SK-N-SH treated with all-trans-retinoic acid at 6 μM for 48 hours (cell line): ENCODE data around the gene XPO4.

Source experiments
- ATAC-seq: fragments of 200-7000 bp; cut with Tn5 transposase; 3 replicates; pipeline ENCODE4 v1.9.1; 2020; ENCODE audit warnings: mild to moderate bottlenecking, moderate library complexity
- ARNTL ChIP-seq: fragments of 450-650 bp; formaldehyde crosslinking; IDR thresholded peaks from 2 replicates; pipeline ENCODE4 v1.5.0; 2020; ENCODE audit warnings: low read depth, mild to moderate bottlenecking, moderate library complexity, borderline replicate concordance
- BACH2 ChIP-seq: fragments of 250-450 bp; sonication (Bioruptor Pico); IDR thresholded peaks from 2 replicates; pipeline ENCODE4 v1.9.0; 2021; ENCODE audit warnings: mild to moderate bottlenecking, borderline replicate concordance
- ESRRG ChIP-seq: fragments of 250-450 bp; sonication (Bioruptor Pico); IDR thresholded peaks from 2 replicates; pipeline ENCODE4 v1.6.1; 2021; ENCODE audit warnings: mild to moderate bottlenecking
- GLIS3 ChIP-seq: fragments of 250-450 bp; sonication (Bioruptor Pico); IDR thresholded peaks from 2 replicates; pipeline ENCODE4 v1.5.0; 2020; ENCODE audit warnings: mild to moderate bottlenecking, moderate library complexity
- ISL1 ChIP-seq: fragments of 250-450 bp; sonication (Bioruptor Pico); IDR thresholded peaks from 2 replicates; pipeline ENCODE4 v2.1.2; 2022; ENCODE audit warnings: mild to moderate bottlenecking, moderate library complexity
- OSR1 ChIP-seq: fragments of 250-450 bp; sonication (Bioruptor Pico); IDR thresholded peaks from 2 replicates; pipeline ENCODE4 v1.8.0; 2022; ENCODE audit warnings: moderate library complexity, mild to moderate bottlenecking, inconsistent platforms
- PATZ1 ChIP-seq: fragments of 250-450 bp; sonication (Bioruptor Pico); IDR thresholded peaks from 2 replicates; pipeline ENCODE4 v1.8.0; 2020; ENCODE audit warnings: mild to moderate bottlenecking, moderate library complexity, borderline replicate concordance
- POU6F1 ChIP-seq: fragments of 250-450 bp; sonication (Bioruptor Pico); IDR thresholded peaks from 2 replicates; pipeline ENCODE4 v1.8.0; 2021; ENCODE audit warnings: low read depth, mild to moderate bottlenecking, moderate library complexity, borderline replicate concordance
- RARB ChIP-seq: fragments of 250-450 bp; sonication (Bioruptor Pico); IDR thresholded peaks from 2 replicates; pipeline ENCODE4 v1.8.0; 2021; ENCODE audit warnings: mild to moderate bottlenecking, moderate library complexity
- SNAI2 ChIP-seq: fragments of 250-450 bp; sonication (Bioruptor Pico); IDR thresholded peaks from 2 replicates; pipeline ENCODE4 v1.5.0; 2020; ENCODE audit warnings: mild to moderate bottlenecking, moderate library complexity
- TCF4 ChIP-seq: fragments of 250-450 bp; sonication (Bioruptor Pico); IDR thresholded peaks from 2 replicates; pipeline ENCODE4 v1.8.0; 2021; ENCODE audit warnings: mild to moderate bottlenecking, moderate library complexity, borderline replicate concordance
- TOX ChIP-seq: fragments of 250-450 bp; sonication (Bioruptor Pico); IDR thresholded peaks from 2 replicates; pipeline ENCODE4 v1.8.0; 2021; ENCODE audit warnings: mild to moderate bottlenecking, moderate library complexity, borderline replicate concordance
- ZC3H10 ChIP-seq: fragments of 250-450 bp; sonication (Bioruptor Pico); IDR thresholded peaks from 2 replicates; pipeline ENCODE4 v1.5.1; 2021; ENCODE audit warnings: mild to moderate bottlenecking, moderate library complexity
- ZFP3 ChIP-seq: fragments of 250-450 bp; sonication (Bioruptor Pico); IDR thresholded peaks from 2 replicates; pipeline ENCODE4 v1.5.0; 2020; ENCODE audit warnings: mild to moderate bottlenecking, moderate library complexity
- ZFP30 ChIP-seq: fragments of 450-650 bp; formaldehyde crosslinking; IDR thresholded peaks from 2 replicates; pipeline ENCODE4 v1.5.0; 2022; ENCODE audit warnings: mild to moderate bottlenecking, moderate library complexity
- TF ChIP-seq, protein P1 (sequence below): fragments of 250-450 bp; sonication (Bioruptor Pico); IDR thresholded peaks from 2 replicates; pipeline ENCODE4 v1.5.0; 2020; ENCODE audit warnings: mild to moderate bottlenecking, moderate library complexity
- TF ChIP-seq, protein P2 (sequence below): fragments of 250-450 bp; sonication (Bioruptor Pico); IDR thresholded peaks from 2 replicates; pipeline ENCODE4 v1.5.1; 2021; ENCODE audit warnings: mild to moderate bottlenecking, moderate library complexity
- TF ChIP-seq, protein P3 (sequence below): fragments of 250-450 bp; sonication (Bioruptor Pico); IDR thresholded peaks from 2 replicates; pipeline ENCODE4 v1.5.1; 2020; ENCODE audit warnings: low read depth, mild to moderate bottlenecking, moderate library complexity

XPO4 gene

GRCh38 chr13:20779405-20779804 is 123.1 kb downstream of the XPO4 start (continued):
- TF ChIP-seq, protein P1, sequence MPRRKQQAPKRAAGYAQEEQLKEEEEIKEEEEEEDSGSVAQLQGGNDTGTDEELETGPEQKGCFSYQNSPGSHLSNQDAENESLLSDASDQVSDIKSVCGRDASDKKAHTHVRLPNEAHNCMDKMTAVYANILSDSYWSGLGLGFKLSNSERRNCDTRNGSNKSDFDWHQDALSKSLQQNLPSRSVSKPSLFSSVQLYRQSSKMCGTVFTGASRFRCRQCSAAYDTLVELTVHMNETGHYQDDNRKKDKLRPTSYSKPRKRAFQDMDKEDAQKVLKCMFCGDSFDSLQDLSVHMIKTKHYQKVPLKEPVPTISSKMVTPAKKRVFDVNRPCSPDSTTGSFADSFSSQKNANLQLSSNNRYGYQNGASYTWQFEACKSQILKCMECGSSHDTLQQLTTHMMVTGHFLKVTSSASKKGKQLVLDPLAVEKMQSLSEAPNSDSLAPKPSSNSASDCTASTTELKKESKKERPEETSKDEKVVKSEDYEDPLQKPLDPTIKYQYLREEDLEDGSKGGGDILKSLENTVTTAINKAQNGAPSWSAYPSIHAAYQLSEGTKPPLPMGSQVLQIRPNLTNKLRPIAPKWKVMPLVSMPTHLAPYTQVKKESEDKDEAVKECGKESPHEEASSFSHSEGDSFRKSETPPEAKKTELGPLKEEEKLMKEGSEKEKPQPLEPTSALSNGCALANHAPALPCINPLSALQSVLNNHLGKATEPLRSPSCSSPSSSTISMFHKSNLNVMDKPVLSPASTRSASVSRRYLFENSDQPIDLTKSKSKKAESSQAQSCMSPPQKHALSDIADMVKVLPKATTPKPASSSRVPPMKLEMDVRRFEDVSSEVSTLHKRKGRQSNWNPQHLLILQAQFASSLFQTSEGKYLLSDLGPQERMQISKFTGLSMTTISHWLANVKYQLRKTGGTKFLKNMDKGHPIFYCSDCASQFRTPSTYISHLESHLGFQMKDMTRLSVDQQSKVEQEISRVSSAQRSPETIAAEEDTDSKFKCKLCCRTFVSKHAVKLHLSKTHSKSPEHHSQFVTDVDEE = no peak
- no peak for TF ChIP-seq TOX (CRISPR knock-in tag)
- no peak for TF ChIP-seq ZFP3 (CRISPR knock-in tag)
- no peak for TF ChIP-seq BACH2 (CRISPR knock-in tag)
- TF ChIP-seq ISL1 (CRISPR knock-in tag) = no peak

- TF ChIP-seq ZC3H10 (no peak), TCF4 (CRISPR knock-in tag) (no peak), TOX (CRISPR knock-in tag) (no peak), RARB (no peak), ARNTL (no peak), ISL1 (CRISPR knock-in tag) (no peak), SNAI2 (CRISPR knock-in tag) (no peak), POU6F1 (no peak), BACH2 (CRISPR knock-in tag) (no peak), ZFP30 (CRISPR knock-in tag) (no peak), OSR1 (CRISPR knock-in tag) (no peak), GLIS3 (no peak), ZFP3 (CRISPR knock-in tag) (no peak), PATZ1 (CRISPR knock-in tag) (no peak)
- TF ChIP-seq, protein P2, sequence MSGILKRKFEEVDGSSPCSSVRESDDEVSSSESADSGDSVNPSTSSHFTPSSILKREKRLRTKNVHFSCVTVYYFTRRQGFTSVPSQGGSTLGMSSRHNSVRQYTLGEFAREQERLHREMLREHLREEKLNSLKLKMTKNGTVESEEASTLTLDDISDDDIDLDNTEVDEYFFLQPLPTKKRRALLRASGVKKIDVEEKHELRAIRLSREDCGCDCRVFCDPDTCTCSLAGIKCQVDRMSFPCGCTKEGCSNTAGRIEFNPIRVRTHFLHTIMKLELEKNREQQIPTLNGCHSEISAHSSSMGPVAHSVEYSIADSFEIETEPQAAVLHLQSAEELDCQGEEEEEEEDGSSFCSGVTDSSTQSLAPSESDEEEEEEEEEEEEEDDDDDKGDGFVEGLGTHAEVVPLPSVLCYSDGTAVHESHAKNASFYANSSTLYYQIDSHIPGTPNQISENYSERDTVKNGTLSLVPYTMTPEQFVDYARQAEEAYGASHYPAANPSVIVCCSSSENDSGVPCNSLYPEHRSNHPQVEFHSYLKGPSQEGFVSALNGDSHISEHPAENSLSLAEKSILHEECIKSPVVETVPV (CRISPR knock-in tag) = no peak
- TF ChIP-seq, protein P1 = no peak
- TF ChIP-seq, protein P3, sequence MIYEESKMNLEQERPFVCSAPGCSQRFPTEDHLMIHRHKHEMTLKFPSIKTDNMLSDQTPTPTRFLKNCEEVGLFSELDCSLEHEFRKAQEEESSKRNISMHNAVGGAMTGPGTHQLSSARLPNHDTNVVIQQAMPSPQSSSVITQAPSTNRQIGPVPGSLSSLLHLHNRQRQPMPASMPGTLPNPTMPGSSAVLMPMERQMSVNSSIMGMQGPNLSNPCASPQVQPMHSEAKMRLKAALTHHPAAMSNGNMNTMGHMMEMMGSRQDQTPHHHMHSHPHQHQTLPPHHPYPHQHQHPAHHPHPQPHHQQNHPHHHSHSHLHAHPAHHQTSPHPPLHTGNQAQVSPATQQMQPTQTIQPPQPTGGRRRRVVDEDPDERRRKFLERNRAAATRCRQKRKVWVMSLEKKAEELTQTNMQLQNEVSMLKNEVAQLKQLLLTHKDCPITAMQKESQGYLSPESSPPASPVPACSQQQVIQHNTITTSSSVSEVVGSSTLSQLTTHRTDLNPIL (CRISPR knock-in tag) = no peak
- no peak for ATAC-seq
Measured at GRCh38 chr13:20778311-20778710, 124.2 kb downstream of the XPO4 start.

DNA sequence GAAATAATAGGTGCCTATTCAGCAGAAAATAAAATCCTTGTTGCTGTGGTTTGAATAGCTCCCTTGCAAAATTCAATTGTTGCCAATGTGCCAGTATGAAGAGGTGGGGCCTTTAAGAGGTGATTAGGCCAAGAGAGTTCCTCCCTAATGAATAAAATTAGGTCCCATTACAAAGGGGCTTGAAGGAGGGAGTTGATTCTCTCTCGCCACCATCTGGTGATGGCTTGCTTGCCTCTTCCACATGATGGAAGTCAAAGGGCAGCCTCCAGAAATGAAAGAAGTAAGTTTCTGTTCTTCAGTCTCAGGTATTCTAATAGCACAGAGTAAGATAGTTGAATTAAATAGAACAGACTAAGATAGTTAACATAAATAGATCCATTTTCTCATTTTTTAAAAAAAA is 125.8 kb downstream of the XPO4 start:
- no peak for ATAC-seq
- no peak for TF ChIP-seq ZC3H10
- no peak for TF ChIP-seq ZFP30 (CRISPR knock-in tag)
- no peak for TF ChIP-seq ESRRG (CRISPR knock-in tag)
